DND-41 (cell line): ENCODE data around the gene SLC35B1.

Experiments used
- ATAC-seq: fragments of 200-7000 bp; cut with Tn5 transposase; 3 replicates; pipeline ENCODE4 v1.9.1; 2021; ENCODE audit warnings: low read depth; ENCODE audit not compliant: insufficient read depth
- DNase-seq: peaks from one replicate; pipeline ENCODE4 v3.0.0-alpha.2; 2020
- H2AFZ ChIP-seq: 2 replicates; pipeline ENCODE4 v1.6.0; 2012; ENCODE audit warnings: low read depth, low read length
- H3K27ac ChIP-seq: 2 replicates; pipeline ENCODE4 v1.5.1; 2012; ENCODE audit warnings: low read length, inconsistent platforms
- H3K27me3 ChIP-seq: fragments of 200-600 bp; sonication (generic); 2 replicates; pipeline ENCODE4 v1.6.0; 2012; ENCODE audit warnings: low read length, mild to moderate bottlenecking, inconsistent platforms; ENCODE audit not compliant: insufficient read depth, poor library complexity
- H3K36me3 ChIP-seq: 2 replicates; pipeline ENCODE4 v1.5.1; 2012; ENCODE audit warnings: low read length, inconsistent platforms; ENCODE audit not compliant: insufficient read depth
- H3K4me1 ChIP-seq: 2 replicates; pipeline ENCODE4 v1.5.1; 2012; ENCODE audit warnings: mild to moderate bottlenecking, low read length; ENCODE audit not compliant: insufficient read depth
- H3K4me2 ChIP-seq: 2 replicates; pipeline ENCODE4 v1.6.0; 2012; ENCODE audit warnings: mild to moderate bottlenecking, moderate library complexity, low read length, inconsistent platforms; ENCODE audit not compliant: insufficient read depth
- H3K4me3 ChIP-seq, 2 experiments: fragments of 200-600 bp in 1 of 2; shearing (Covaris generic) in 1 of 2; 2 replicates each; pipeline ENCODE4 v1.5.1; 2012 to 2016; ENCODE audit warnings: inconsistent platforms in 2 of 2, low read length in 2 of 2, mild to moderate bottlenecking in 2 of 2, low read depth in 1 of 2, moderate library complexity in 1 of 2
- H3K79me2 ChIP-seq: 2 replicates; pipeline ENCODE4 v1.6.0; 2012; ENCODE audit warnings: low read length, inconsistent platforms; ENCODE audit not compliant: insufficient read depth
- H3K9ac ChIP-seq: 2 replicates; pipeline ENCODE4 v1.6.0; 2012; ENCODE audit warnings: low read depth, mild to moderate bottlenecking, inconsistent platforms, low read length, moderate library complexity
- H3K9me3 ChIP-seq: 2 replicates; pipeline ENCODE4 v1.5.1; 2012; ENCODE audit warnings: low read length, moderate library complexity, mild to moderate bottlenecking, inconsistent platforms; ENCODE audit not compliant: insufficient read depth, severe bottlenecking
- H4K20me1 ChIP-seq: 2 replicates; pipeline ENCODE4 v1.6.0; 2012; ENCODE audit warnings: low read length; ENCODE audit not compliant: insufficient read depth
- EZH2 ChIP-seq: IDR thresholded peaks from 3 replicates; pipeline ENCODE4 v1.6.1; 2012; ENCODE audit warnings: borderline replicate concordance, low read depth, mild to moderate bottlenecking, moderate library complexity, low read length, inconsistent platforms; ENCODE audit not compliant: severe bottlenecking
- TF ChIP-seq, protein P1 (sequence below): IDR thresholded peaks from 2 replicates; pipeline ENCODE4 v1.5.1; 2012; ENCODE audit warnings: borderline replicate concordance, low read length, moderate library complexity, mild to moderate bottlenecking; ENCODE audit not compliant: poor library complexity, severe bottlenecking; ENCODE audit errors: extremely low read depth

Gene SLC35B1

DNA sequence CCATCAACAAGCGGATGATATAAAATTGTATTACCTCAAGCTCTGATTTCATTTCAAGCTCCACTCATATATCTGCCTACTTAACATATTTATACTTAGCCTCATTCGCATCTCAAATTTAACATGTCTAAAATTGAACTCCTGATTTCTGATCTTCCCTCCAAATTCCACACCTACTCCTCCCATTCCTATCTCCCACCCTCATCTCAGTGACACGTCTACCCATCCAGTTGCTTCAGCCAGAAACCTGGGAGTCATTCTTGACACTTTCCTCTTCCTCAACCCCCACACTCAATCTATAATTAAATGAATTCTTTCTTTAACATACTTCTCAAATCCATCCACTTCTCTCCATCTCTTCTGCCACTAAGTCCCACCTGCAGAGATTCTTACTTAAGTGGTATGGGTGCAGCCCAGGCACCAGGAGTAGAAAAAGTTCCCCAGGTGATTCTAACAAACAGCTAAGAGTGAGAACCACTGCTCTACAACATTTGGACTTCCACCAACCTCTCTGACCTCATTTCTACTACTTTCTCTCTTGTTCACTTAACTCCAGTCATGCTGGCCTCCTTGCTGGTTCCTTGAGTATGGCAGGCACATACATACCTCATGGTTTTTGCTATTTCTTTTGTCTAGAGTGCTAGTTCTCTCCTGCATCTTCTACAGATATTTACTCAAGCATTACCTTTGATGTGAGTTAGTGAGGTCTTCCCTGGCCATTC is 47.9 kb downstream of the SLC35B1 start:
- no peak for ATAC-seq

GRCh38 chr17:49656247-49656646 is 51.5 kb downstream of the SLC35B1 start:
- Histone ChIP-seq H3K4me2 (no peak overlapping the region), H3K4me1 (no peaks in the 10 kb centered on the region), H3K9me3 (no peaks in the 10 kb centered on the region), H3K27ac (no peak overlapping the region), H3K36me3 (0 out of 2 replicates have a peak, but pooled peaks cover 4% of the 10 kb centered on the region), H2AFZ (no peak overlapping the region), H3K27me3 (no peaks in the 10 kb centered on the region), H4K20me1 (peaks cover 21% of the 10 kb centered on the region; the same call in 1 of the 2 replicates), H3K79me2 (peaks cover 92% of the 10 kb centered on the region), H3K9ac (no peak overlapping the region), H3K4me3 (no peak overlapping the region)
- DNase-seq = no peak
- TF ChIP-seq, protein P1, sequence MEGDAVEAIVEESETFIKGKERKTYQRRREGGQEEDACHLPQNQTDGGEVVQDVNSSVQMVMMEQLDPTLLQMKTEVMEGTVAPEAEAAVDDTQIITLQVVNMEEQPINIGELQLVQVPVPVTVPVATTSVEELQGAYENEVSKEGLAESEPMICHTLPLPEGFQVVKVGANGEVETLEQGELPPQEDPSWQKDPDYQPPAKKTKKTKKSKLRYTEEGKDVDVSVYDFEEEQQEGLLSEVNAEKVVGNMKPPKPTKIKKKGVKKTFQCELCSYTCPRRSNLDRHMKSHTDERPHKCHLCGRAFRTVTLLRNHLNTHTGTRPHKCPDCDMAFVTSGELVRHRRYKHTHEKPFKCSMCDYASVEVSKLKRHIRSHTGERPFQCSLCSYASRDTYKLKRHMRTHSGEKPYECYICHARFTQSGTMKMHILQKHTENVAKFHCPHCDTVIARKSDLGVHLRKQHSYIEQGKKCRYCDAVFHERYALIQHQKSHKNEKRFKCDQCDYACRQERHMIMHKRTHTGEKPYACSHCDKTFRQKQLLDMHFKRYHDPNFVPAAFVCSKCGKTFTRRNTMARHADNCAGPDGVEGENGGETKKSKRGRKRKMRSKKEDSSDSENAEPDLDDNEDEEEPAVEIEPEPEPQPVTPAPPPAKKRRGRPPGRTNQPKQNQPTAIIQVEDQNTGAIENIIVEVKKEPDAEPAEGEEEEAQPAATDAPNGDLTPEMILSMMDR = no peak
- TF ChIP-seq EZH2 = no peak
- no peak for ATAC-seq

More for the DNA sequence above, 47.9 kb downstream of the SLC35B1 start:
- no peak for DNase-seq
- H3K4me3 ChIP-seq = no peak overlapping the region
- H3K9me3 ChIP-seq = no peaks in the 10 kb centered on the region
- no peak overlapping the region for H3K27ac ChIP-seq
- H3K4me2 ChIP-seq = no peak overlapping the region
- H2AFZ ChIP-seq = no peak overlapping the region
- H3K4me1 ChIP-seq = no peaks in the 10 kb centered on the region
- no peak overlapping the region for H3K9ac ChIP-seq
- H3K36me3 ChIP-seq = peaks cover 15% of the 10 kb centered on the region; the same call in 1 of the 2 replicates
- H3K79me2 ChIP-seq = peaks cover 88% of the 10 kb centered on the region
- TF ChIP-seq, protein P1 = no peak
- no peak for TF ChIP-seq EZH2
- no peaks in the 10 kb centered on the region for H3K27me3 ChIP-seq
- peaks cover 15% of the 10 kb centered on the region for H4K20me1 ChIP-seq
